Activated CD4-positive, alpha-beta T cell treated with anti-CD3 and anti-CD28 coated beads for 4 hours (primary cell): ENCODE data around the gene BTBD18.
"Not testable (repeated sequence)": the region's sequence is repeated elsewhere in the genome, so short reads cannot be mapped to it uniquely, and the experiment has no call there.

Experiments
- DNase-seq, 2 donors: peaks; one replicate each; pipeline ENCODE4 v3.0.0-alpha.2; 2020

Gene BTBD18

DNA sequence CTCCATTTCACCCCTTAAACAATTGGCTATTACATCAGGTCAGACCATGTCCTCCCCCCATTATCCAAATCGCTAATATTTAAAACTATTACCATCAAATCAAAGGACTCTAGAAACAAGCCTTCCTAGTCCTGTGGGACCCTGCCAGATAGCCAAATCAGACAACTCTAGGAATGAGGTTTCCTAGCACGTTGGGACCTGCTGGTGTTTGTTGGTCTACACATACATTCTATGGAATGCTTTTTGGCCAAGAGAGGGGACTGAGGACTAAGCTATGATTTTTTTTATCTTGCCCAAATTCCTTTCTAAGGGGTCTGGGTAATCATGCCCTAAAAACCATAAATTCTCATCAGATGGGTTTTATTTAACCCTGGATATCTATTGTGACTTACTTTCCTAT is 24.4 kb downstream of the BTBD18 start:
- no peak for DNase-seq

DNA sequence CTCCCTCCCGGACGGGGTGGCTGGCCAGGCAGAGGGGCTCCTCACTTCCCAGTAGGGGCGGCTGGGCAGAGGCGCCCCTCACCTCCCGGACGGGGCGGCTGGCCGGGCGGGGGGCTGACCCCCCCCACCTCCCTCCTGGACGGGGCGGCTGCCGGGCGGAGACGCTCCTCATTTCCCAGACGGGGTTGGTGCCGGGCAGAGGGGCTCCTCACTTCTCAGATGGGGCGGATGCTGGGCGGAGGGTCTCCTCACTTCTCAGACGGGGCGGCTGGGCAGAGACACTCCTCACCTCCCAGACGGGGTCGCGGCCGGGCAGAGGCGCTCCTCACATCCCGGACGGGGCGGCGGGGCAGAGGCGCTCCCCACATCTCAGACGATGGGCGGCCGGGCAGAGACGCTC is 34.9 kb downstream of the BTBD18 start:
- DNase-seq: not testable (repeated sequence)

- DNase-seq: no peak
These were observed 37.8 kb downstream of the BTBD18 start for GRCh38 chr11:57713835-57714234.

GRCh38 chr11:57712256-57713150 is 39.1 kb downstream of the BTBD18 start, which contains the start of gene TMX2:
Gene TMX2 (plus strand): TSS chr11:57712593. CDS start chr11:57712619, 26 bp downstream.
- DNase-seq: peak; percentile 86 to 87

- peak; percentile 68 to 74 for DNase-seq
These were observed 40.0 kb downstream of the BTBD18 start, which contains the start of gene MED19 for GRCh38 chr11:57711414-57712255. Gene MED19 (minus strand): TSS chr11:57712215. CDS start chr11:57712179, 36 bp downstream.

- no peak for DNase-seq
These were observed 41.7 kb downstream of the BTBD18 start for GRCh38 chr11:57709802-57710367.

DNA sequence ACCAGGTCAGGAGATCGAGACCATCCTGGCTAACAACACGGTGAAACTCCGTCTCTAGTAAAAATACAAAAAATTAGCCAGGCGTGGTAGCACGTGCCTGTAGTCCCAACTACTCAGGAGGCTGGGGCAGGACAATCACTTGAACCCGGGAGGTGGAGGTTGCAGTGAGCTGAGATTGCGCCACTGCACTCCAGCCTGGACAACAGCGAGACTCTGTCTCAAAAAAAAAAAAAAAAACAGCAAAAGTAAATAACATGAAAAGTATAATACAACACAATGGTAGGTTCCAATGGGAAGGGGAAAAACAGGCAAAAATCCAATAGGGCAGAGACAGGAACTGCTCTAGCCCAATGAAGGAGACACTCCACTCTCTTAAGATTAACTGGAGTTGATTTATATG is 46.2 kb downstream of the BTBD18 start:
- DNase-seq: not testable (repeated sequence)

DNA sequence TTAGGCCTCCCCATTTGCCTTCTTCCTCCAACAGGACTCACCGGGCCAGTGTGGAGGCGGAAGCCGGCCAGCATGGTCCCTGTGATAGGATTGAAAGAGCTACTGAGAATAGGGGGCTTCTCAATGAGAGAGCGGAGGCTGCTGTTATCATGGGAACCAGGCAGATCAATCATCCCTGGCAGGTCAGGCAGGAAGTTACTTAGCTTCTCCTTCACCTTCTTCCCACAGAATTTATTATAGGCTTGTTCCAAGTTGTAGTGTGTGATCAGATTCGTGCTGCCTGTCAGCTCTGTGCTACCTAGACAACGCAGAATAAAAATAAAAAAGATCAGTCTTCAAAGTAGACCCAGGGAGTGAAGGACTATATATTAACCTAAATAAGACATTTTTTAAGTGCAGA is 46.7 kb downstream of the BTBD18 start:
- no peak for DNase-seq

GRCh38 chr11:57703341-57703740 is 48.3 kb downstream of the BTBD18 start:
- DNase-seq: no peak

- DNase-seq: no peak
These were observed 51.2 kb downstream of the BTBD18 start for GRCh38 chr11:57700425-57700824.

- no peak for DNase-seq
These were observed 51.8 kb downstream of the BTBD18 start for GRCh38 chr11:57699813-57700212.

- no peak for DNase-seq
These were observed 52.7 kb downstream of the BTBD18 start for GRCh38 chr11:57698843-57699365.
